Esophagus muscularis mucosa (tissue), 4 donors: ENCODE data around the gene BCAS3. TPM values are rescaled to one million over a fixed set of nuclear protein-coding genes. Genes with fewer than 3 reads are reported as not detected.

Experiments
- DNase-seq: peaks from one replicate; pipeline ENCODE4 v3.0.0-alpha.2; 2017; ENCODE audit errors: extremely low spot score
- H3K27ac ChIP-seq, 4 donors: fragments of 200-600 bp; sonication (generic); replicated peaks in 1 of 4; 1 replicate in 3 of 4; 2 replicates in 1 of 4; pipeline ENCODE4 v1.5.1; 2016 to 2019; ENCODE audit warnings: mild to moderate bottlenecking in 1 of 4
- H3K27me3 ChIP-seq, 4 donors: fragments of 200-600 bp; sonication (generic); one replicate each; pipeline versions ENCODE4 v1.5.1 to v1.6.0; 2016 to 2019
- H3K36me3 ChIP-seq, 4 donors: fragments of 200-600 bp; sonication (generic); one replicate each; pipeline ENCODE4 v1.5.1; 2016 to 2019
- H3K4me1 ChIP-seq, 4 donors: fragments of 200-600 bp; sonication (generic); one replicate each; pipeline ENCODE4 v1.5.1; 2016 to 2019
- H3K4me3 ChIP-seq, 4 donors: fragments of 200-600 bp; sonication (generic); 1 replicate in 2 of 4; 2 replicates in 2 of 4; pipeline ENCODE4 v1.5.1; 2016 to 2019; ENCODE audit warnings: mild to moderate bottlenecking in 4 of 4, moderate library complexity in 1 of 4
- H3K9me3 ChIP-seq, 4 donors: fragments of 200-600 bp; sonication (generic); 1 replicate in 3 of 4; 2 replicates in 1 of 4; pipeline ENCODE4 v1.5.1; 2016 to 2019
- CTCF ChIP-seq, 3 experiments: fragments of 200-600 bp in 2 of 3; fragments of 450-650 bp in 1 of 3; sonication (generic) in 2 of 3; IDR thresholded peaks; one replicate each; pipeline ENCODE4 v1.5.1; 2017 to 2019; ENCODE audit warnings: antibody characterized with exemption in 3 of 3, mild to moderate bottlenecking in 2 of 3, moderate library complexity in 1 of 3
- EP300 ChIP-seq: sonication (generic); formaldehyde crosslinking; IDR thresholded peaks from one replicate; pipeline ENCODE4 v1.6.1; 2017; ENCODE audit warnings: antibody characterized with exemption
- POLR2A ChIP-seq: fragments of 450-650 bp; IDR thresholded peaks from one replicate; pipeline ENCODE4 v1.6.1; 2017; ENCODE audit warnings: antibody characterized with exemption, moderate library complexity, mild to moderate bottlenecking, low read depth
- POLR2AphosphoS5 ChIP-seq, 2 donors: sonication (generic); formaldehyde crosslinking; IDR thresholded peaks; one replicate each; pipeline ENCODE4 v1.6.1; 2017; ENCODE audit warnings: antibody characterized with exemption in 2 of 2
- WGBS: methylation state at CpG from one replicate; pipeline ENCODE4 v1.1.5; 2018; 5-methylcytosine and 5-hydroxymethylcytosine counted together
- intact Hi-C: fragments of 100-400 bp; cut with DNase I; formaldehyde crosslinking; loops from one replicate; pipeline ENCODE4 v1.15.1; 2023
- total RNA-seq, 4 donors: library from RNA; depleted of rRNA; stranded (reverse); fragments of >200 nt; gene quantifications; one replicate each; pipeline versions ENCODE4 v1.1.0 to v1.2.1, GENCODE V29; 2016

BCAS3 gene
- total RNA-seq, 4 donors from 2014 or later, result 17.4 to 25.7 (median 19.5) TPM

GRCh38 chr17:60712675-60713074, 35.0 kb downstream of the BCAS3 start:
- intact Hi-C loops, result loop anchor here (10.0 kb wide), 1 partner anchor 682 kb away; the partner anchor contains the start of gene TBX2
- Histone ChIP-seq H3K36me3 (peaks cover 16 to 44% (median 28%) of the 10 kb centered on the region in 4 donors), H3K4me1 (no peaks in the 10 kb centered on the region), H3K27me3 (no peaks in the 10 kb centered on the region), H3K9me3 (no peaks in the 10 kb centered on the region), H3K27ac (no peak overlapping the region), H3K4me3 (no peak overlapping the region)
- DNase-seq, result no peak
- WGBS, result 92% methylated on average over 2 of the region's 2 CpGs
- no peak for TF ChIP-seq POLR2AphosphoS5 (IDR thresholded peaks at IDR 0.05)
- no peak for TF ChIP-seq CTCF (IDR thresholded peaks at IDR 0.05)
- no peak for TF ChIP-seq POLR2A
- TF ChIP-seq EP300, result no peak

GRCh38 chr17:60713608-60714007, 36.0 kb downstream of the BCAS3 start:
- H3K27ac ChIP-seq, result no peak overlapping the region
- DNase-seq, result no peak
- no peaks in the 10 kb centered on the region for H3K27me3 ChIP-seq
- no peak overlapping the region for H3K4me3 ChIP-seq
- TF ChIP-seq POLR2AphosphoS5 (IDR thresholded peaks at IDR 0.05), result no peak
- TF ChIP-seq CTCF (IDR thresholded peaks at IDR 0.05), result no peak
- TF ChIP-seq POLR2A, result no peak
- TF ChIP-seq EP300, result no peak
- H3K36me3 ChIP-seq, result peaks cover 7 to 35% (median 22%) of the 10 kb centered on the region in 4 donors
- intact Hi-C loops, result loop anchor here (10.0 kb wide), 1 partner anchor 681 kb away; the partner anchor contains the start of gene TBX2
- no peaks in the 10 kb centered on the region for H3K4me1 ChIP-seq
- no peaks in the 10 kb centered on the region for H3K9me3 ChIP-seq
- WGBS, result 100% methylated on average over 2 of the region's 2 CpGs

GRCh38 chr17:60716766-60717165, 39.1 kb downstream of the BCAS3 start:
- no peak for DNase-seq
- Histone ChIP-seq H3K27me3 (no peaks in the 10 kb centered on the region), H3K9me3 (no peaks in the 10 kb centered on the region), H3K27ac (no peak overlapping the region), H3K4me1 (peaks cover 0 to 5% (median 4%) of the 10 kb centered on the region in 4 donors), H3K4me3 (no peak overlapping the region), H3K36me3 (peaks cover 0 to 10% (median 3%) of the 10 kb centered on the region in 4 donors)
- intact Hi-C loops, result loop anchor here (10.0 kb wide), 1 partner anchor 678 kb away; the partner anchor contains the start of gene TBX2
- TF ChIP-seq POLR2AphosphoS5 (IDR thresholded peaks at IDR 0.05), result no peak
- no peak for TF ChIP-seq POLR2A
- TF ChIP-seq CTCF (IDR thresholded peaks at IDR 0.05), result no peak
- TF ChIP-seq EP300, result no peak
- WGBS, result 95% methylated on average over 1 of the region's 1 CpG

- intact Hi-C loops, result loop anchor here (10.0 kb wide), 1 partner anchor 677 kb away; the partner anchor contains the start of gene TBX2
- WGBS, result 91% methylated on average over 9 of the region's 9 CpGs
- no peak for TF ChIP-seq CTCF (IDR thresholded peaks at IDR 0.05)
- no peak for TF ChIP-seq POLR2A
- no peak for TF ChIP-seq EP300
- no peak for TF ChIP-seq POLR2AphosphoS5 (IDR thresholded peaks at IDR 0.05)
These were observed 40.2 kb downstream of the BCAS3 start for GRCh38 chr17:60717814-60718213.

More at GRCh38 chr17:60717814-60718213, 40.2 kb downstream of the BCAS3 start:
- Histone ChIP-seq H3K27ac (no peak overlapping the region), H3K4me1 (peaks cover 0 to 5% (median 4%) of the 10 kb centered on the region in 4 donors), H3K36me3 (peaks cover 0 to 3% (median 0%) of the 10 kb centered on the region in 4 donors), H3K4me3 (no peak overlapping the region), H3K9me3 (no peaks in the 10 kb centered on the region), H3K27me3 (no peaks in the 10 kb centered on the region)
- DNase-seq, result no peak
